ENCODE results near the gene SPATA21.

SPATA21 gene

DNA sequence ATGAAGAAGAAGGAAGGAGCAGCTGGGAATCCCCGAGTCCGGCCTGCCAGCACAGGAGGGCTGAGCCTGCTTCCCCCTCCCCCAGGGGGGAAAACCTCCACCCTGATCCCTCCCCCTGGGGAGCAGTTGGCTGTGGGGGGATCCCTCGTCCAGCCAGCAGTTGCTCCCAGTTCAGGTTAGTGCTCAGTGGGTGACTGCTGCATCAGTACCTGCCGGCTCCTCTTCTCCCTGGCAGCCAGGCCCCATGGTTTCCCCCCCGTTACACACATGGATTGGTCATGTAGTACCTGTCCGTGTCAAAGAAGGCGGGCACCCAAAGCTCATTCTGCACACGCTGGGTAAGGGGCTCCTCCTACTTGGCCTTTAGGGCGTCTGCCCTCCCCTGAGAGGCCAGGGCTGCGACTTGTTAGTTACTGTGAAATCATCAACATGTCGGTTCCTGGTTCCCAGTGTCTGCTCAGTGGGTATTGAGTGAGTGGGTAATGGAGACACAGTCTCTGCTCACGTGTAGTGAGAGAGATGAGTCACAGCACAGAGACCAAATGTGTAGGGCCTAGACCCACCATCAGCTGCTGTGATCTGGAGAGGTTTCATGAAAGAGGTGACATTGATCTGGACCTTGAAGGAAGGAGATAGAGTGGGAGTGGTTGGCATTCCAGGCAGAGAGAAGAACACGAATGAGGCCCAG is 14.8 kb upstream of the SPATA21 start:
- no peak for DNase-seq (ENCODE audit: low read depth)

- no peak for DNase-seq (ENCODE audit: low read depth)
These were observed 13.7 kb upstream of the SPATA21 start for GRCh38 chr1:16450863-16451481.

DNA sequence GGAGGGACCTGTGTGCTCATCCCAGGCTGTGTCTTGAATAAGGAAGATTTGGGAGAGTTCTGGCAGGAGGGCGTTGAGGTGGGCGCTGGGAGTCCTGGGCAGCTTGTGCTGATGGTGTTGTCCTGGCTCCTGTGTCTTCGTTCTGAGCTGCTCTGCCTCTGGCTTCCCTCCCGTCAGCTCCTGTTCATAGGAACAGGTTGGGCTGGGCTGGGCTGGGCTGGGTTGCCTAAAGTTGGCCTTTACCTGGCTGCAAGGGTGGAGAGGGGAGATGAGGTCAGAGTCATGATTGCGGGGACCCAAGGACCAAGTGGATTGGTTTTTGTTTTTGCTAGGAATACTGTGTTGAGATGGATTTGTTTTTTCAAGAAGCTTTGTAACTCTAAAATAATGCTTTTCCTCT is 12.4 kb upstream of the SPATA21 start:
- no peak for DNase-seq (ENCODE audit: low read depth)

GRCh38 chr1:16449065-16449464 is 11.8 kb upstream of the SPATA21 start:
- DNase-seq (ENCODE audit: low read depth), result no peak

DNA sequence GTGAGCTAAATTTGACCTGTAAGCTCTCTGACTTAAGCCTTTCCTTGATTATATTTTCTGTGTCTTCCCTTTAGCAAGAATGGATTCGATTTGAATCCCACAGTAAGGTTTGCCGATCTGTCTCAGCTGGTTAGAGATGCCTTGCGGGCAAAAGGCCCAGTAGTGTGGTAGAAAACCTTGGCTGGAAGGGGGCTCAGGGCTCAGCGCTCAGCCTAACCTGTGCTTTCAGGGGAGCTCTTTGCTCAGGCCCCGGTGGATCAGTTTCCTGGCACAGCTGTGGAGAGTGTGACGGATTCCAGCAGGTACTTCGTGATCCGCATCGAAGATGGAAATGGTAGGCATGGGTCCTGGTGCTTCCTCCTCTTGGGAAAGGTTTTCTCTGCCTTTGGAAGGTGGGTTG is 10.4 kb upstream of the SPATA21 start:
- DNase-seq (ENCODE audit: low read depth), result no peak

DNA sequence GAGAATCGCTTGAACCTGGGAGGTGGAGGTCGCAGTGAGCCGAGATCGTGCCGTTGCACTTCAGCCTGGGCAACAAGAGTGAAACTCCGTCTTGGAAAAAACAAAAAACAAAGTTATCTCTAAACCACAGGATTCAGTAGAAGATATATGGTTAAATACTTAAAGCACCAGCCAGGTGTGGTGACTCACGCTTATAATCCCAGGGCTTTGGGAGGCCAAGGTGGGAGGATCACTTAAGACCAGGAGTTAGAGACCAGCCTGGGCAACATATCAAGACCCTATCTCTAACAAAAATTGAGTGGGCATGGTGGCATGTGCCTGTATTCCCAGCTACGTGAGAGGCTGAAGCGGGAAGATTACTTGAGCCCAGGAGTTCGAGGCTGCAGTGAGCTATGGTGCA is 8.9 kb upstream of the SPATA21 start:
- no peak for DNase-seq (ENCODE audit: low read depth)

- DNase-seq (ENCODE audit: low read depth), result no peak
These were observed 7.8 kb upstream of the SPATA21 start for GRCh38 chr1:16445052-16445451.

- DNase-seq (ENCODE audit: low read depth), result no peak
These were observed 6.9 kb upstream of the SPATA21 start for GRCh38 chr1:16443975-16444770.

DNA sequence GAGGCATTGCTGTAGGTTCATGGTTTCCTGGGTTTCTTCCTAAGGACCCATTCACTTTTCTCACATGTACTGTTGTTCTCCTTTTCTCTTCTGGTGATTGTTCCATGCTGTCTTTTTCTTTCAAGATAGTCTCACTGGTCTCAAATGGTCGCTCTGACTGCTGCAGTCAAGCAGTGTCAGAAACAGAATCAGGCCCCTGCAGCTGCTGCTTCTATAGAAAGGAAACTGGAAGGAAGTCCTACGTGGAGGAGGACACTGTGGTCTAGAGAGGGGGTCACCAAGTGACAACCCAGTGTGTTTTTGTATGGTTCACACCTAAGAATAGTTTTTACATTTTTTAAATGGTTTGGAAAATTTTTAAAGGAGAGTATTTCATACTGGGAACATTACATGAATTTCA is 5.7 kb upstream of the SPATA21 start:
- DNase-seq (ENCODE audit: low read depth), result no peak

DNA sequence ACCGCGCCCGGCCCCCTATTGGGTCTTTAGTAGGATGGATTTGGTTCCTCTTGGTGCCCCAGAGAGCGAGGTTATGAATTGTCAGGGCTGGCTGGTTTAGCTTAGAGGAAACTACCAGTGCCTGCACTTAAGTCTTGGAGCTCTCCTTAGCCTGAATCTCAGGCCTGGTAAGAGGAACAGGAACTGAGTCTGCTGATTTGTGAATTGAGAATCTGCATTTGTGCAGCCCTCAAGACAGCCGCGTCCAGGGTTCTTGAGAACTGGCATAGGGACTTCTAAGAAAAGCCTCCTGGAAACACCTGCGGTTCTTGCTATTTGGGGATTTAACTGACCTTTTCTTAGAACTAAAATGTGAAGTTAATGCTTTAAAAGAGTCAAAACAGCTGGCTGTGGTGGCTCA is 5.0 kb upstream of the SPATA21 start:
- DNase-seq (ENCODE audit: low read depth), result no peak

GRCh38 chr1:16441282-16441665 is 4.0 kb upstream of the SPATA21 start:
- DNase-seq (ENCODE audit: low read depth), result no peak

GRCh38 chr1:16440470-16441281 is 3.5 kb upstream of the SPATA21 start, which contains the start of gene NECAP2:
NECAP2 (plus strand) TSS chr1:16440724; CDS start chr1:16440762, 38 bp downstream.
- DNase-seq (ENCODE audit: low read depth), result peak; percentile 90

DNA sequence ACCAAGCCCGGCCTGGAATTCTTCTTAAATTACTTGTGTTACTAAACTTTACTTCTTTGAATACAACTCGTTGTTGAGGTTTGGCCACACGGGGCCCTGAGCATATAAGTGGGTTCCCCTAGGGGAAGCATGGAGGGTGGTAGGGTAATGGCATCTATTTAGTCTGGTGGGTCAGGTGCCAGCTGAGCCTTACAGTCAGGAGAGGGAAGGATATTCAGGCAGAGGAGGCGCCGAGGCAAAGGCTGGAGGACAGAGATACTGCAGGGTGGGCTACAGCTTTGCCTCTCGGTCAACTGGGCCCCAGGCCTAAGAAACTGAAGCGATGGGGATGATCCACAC is 2.9 kb upstream of the SPATA21 start:
- no peak for DNase-seq (ENCODE audit: low read depth)

DNA sequence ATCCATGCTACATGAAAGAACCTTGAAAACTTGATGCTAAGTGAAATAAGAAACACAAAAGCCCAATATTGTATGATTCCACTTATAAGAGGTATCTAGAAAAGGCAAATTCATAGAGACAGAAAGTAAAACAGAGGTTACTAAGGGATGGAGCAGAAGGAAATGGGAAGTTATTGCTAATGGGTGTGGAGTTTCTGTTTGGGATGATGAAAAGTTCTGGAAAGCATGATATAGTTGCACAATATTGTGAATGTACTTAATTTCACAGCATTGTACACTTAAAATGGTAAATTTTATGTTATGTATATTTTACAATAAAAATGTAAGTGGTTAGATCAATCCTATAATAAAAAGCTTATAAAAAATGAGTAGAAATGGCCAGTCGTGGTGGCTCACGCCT is 1.7 kb upstream of the SPATA21 start:
- DNase-seq (ENCODE audit: low read depth), result no peak

DNA sequence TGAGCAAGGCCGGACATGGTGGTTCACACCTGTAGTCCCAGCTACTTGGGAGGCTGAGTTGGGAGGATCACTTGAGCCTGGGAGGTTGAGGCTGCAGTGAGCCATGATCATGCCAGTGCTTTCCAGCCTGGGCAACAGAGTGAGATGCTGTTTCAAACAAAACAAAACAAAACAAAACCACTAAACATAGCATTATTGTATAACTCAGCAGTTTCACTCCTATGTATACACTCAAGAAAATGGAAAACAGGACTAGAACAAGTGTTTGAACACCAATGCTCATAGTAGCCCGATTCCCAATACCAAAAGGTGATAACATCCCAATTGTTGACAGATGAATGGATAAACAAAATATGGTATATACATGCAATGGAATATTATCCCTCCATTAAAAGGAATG is 1.3 kb upstream of the SPATA21 start:
- no peak for DNase-seq (ENCODE audit: low read depth)

DNA sequence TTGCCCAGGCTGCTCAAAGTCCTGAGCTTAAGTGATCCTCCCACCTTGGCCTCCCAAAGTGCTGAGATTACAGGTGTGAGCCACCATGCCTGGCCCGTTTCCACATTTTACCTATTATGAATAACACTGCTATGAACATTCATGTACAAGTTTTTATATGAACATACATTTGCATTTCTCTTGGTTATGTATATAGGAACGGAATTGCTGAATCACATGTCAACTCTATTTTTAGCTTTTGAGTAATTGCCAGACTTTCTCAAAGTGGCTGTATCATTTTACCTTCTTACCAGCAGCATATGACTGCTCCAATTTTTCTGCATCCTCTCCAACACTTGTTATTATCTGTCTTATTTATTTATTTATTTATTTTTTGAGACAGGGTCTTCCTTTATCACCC is 2.7 kb downstream of the SPATA21 start:
- DNase-seq (ENCODE audit: low read depth), result no peak

DNA sequence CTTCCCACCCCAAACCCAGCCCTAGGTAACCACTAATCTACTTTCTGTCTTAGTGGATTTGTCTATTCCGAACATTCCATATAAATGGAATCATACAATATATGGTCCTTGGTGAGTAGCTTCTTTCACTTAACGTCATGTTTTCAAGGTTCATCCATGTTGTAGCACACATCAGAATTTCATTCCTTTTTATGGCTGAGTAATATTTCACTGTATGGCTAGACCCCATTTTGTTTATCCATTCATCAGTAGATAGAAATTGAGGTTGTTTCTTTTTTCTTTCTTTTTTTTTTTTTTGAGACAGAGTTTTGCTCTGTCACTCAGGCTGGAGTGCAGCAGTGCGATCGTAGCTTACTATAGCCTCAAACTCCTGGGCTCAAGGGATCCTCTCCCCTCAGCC is 3.2 kb downstream of the SPATA21 start:
- DNase-seq (ENCODE audit: low read depth), result no peak

- DNase-seq (ENCODE audit: low read depth), result no peak
These were observed 4.2 kb downstream of the SPATA21 start for GRCh38 chr1:16433030-16433429.

- DNase-seq (ENCODE audit: low read depth), result no peak
These were observed 6.6 kb downstream of the SPATA21 start for GRCh38 chr1:16430606-16431005.

DNA sequence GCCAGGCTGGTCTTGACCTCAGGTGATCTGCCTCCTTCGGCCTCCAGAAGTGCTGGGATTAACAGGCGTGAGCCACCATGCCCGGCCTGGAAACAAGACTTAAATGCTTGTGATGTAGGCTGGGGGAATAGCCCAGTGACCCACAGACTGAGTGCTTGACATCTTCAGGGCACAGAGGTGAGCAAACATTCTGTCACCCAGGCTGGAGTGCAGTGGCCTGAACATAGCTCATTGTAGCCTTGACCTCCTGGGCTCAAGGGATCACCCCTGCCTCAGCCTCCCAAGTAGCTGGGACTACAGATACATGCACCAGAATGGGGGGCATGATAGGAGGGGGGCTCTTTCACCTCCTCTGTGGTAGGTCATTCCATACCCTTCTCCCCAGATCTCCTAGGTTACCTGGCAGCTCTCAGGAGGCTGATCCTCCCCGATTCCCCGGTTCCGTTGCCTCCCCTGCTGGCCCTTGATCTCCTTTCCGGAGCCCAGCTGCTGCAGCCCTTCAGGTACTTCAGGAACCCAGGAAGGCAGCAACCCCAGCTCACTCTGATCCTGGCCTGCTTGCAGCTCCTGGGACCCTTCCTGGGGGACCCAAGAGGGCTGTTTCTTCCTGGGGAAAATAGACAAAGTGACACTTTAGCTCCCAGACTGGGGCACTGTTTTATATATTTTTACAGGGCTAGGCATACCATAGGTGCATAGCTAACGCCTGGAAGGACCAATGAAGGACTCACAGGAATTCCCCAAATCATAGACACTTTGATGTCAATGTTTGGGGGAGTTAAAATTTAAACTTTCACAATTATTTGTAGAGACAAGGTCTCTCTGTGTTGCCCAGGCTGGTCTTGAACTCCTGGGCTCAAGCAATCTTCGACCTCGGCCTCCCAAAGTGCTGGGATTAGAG is 11.8 kb downstream of the SPATA21 start:
- DNase-seq (ENCODE audit: low read depth), result no peak

DNA sequence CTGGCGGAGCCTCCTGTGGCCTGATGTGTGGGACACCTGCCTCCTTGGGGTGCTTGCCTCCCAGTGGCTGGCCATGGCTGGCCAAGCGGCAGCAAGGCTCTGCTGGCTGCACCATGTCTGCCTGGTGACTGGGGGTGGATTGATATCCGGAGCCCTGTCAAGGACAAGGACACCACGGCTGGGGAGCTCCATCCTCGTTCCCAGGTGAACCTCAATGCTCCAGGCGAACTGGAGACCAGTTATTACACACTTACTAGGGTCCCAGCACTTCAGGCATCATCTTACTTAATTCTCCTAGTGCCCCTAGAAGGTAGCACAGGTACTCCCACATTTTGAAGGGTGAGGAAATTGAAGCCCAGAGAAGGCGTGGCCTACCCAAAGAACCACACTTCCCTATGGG is 15.2 kb downstream of the SPATA21 start:
- DNase-seq (ENCODE audit: low read depth), result no peak
